GM20000 (cell line): ENCODE measurements around the gene CBLN1.

ENCODE experiments used
- DNase-seq: peaks from one replicate; pipeline ENCODE4 v3.0.0; 2012; ENCODE audit warnings: low spot score
- CTCF ChIP-seq: IDR thresholded peaks from 2 replicates; pipeline ENCODE4 v1.5.1; 2012; ENCODE audit warnings: mild to moderate bottlenecking, control low read depth; ENCODE audit errors: extremely low read depth, missing control alignments

The CBLN1 gene

GRCh38 chr16:49281480-49281842 is at the start of gene CBLN1:
Gene CBLN1 (minus strand): TSS chr16:49281838. CDS start chr16:49281465, 373 bp downstream.
- TF ChIP-seq CTCF, result no peak
- no peak for DNase-seq

GRCh38 chr16:49330562-49331201 is 49.0 kb upstream of the CBLN1 start:
- TF ChIP-seq CTCF, result no peak
- DNase-seq, result no peak

- DNase-seq, result no peak
- no peak for TF ChIP-seq CTCF
These were observed 46.7 kb upstream of the CBLN1 start for GRCh38 chr16:49328325-49328724.

- no peak for TF ChIP-seq CTCF
- DNase-seq, result no peak
These were observed 45.8 kb upstream of the CBLN1 start for GRCh38 chr16:49327466-49327865.

GRCh38 chr16:49324703-49325102 is 43.1 kb upstream of the CBLN1 start:
- TF ChIP-seq CTCF, result no peak
- no peak for DNase-seq

GRCh38 chr16:49315602-49316001 is 34.0 kb upstream of the CBLN1 start:
- TF ChIP-seq CTCF, result no peak

GRCh38 chr16:49312389-49312985 is 30.8 kb upstream of the CBLN1 start:
- TF ChIP-seq CTCF, result no peak
- DNase-seq, result no peak

More at GRCh38 chr16:49315602-49316001, 34.0 kb upstream of the CBLN1 start:
- no peak for DNase-seq
